D721Med (cell line): ENCODE data around the gene KRT34.
"Not testable (repeated sequence)": the region's sequence is repeated elsewhere in the genome, so short reads cannot be mapped to it uniquely, and the experiment has no call there.

Source experiments
- DNase-seq: peaks from one replicate; pipeline ENCODE4 v3.0.0; 2011; ENCODE audit warnings: low spot score; ENCODE audit not compliant: insufficient read length
- FAIRE-seq: peaks from 2 replicates; lab custom pipeline; 2011; peaks lifted over from hg19 to GRCh38; lab: Jason Lieb, UNC
- CTCF ChIP-seq: IDR thresholded peaks from 2 replicates; pipeline ENCODE4 v1.5.1; 2012; ENCODE audit warnings: mild to moderate bottlenecking, control low read depth; ENCODE audit not compliant: insufficient read depth; ENCODE audit errors: missing control alignments

KRT34 gene

GRCh38 chr17:41351177-41351576 lies 30.9 kb downstream of the KRT34 start:
- DNase-seq (no peak), FAIRE-seq (no peak)
- TF ChIP-seq CTCF: no peak

- not testable (repeated sequence) for DNase-seq, FAIRE-seq
Measured at GRCh38 chr17:41350381-41350878, 31.7 kb downstream of the KRT34 start, which contains the start of gene KRT33A. KRT33A (minus strand) TSS chr17:41350828; CDS start chr17:41350767, 61 bp downstream.

DNA sequence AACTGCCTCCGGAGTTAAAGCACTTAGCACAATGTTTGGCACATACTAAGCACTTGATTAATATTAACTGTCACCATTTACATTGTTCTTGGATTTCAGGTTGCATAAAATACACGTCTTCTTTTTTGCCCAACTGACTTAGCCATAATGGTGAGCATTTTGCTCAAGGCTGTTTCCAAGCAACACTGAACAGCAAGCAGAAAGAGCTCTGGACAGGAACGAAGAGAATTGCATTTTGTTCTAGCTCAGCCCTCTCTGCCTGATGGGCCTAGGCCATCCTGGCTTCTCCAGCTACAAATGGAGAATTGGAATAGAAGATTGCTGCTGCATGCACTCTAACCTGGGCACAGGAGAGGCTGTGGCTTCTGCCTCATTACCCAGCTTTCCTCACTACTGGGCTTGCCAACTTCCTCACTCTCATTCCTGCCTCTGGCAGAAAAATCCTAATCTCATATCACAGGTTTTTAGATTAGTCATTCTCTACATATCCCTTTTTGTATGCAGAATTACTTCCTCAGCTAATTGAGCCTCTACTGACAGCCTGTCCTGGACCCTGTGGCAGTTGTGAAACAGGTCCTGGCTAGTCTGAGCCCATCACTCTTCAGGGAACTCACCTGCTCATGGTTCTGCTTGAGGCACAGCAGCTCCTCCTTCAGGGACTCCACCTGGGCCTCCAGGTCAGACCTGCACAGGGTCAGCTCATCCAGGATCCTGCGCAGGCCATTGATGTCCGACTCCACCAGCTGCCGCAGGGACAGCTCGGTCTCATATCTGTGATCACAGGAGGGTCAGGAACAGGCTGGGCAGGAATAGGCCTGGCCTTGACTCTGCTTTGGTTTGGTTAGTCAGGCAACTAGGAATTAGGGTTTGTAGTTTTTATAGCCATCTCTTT lies 34.0 kb downstream of the KRT34 start:
- no peak for TF ChIP-seq CTCF
- DNase-seq (no peak), FAIRE-seq (no peak)

GRCh38 chr17:41346421-41346820 lies 35.7 kb downstream of the KRT34 start:
- not testable (repeated sequence) for DNase-seq

DNA sequence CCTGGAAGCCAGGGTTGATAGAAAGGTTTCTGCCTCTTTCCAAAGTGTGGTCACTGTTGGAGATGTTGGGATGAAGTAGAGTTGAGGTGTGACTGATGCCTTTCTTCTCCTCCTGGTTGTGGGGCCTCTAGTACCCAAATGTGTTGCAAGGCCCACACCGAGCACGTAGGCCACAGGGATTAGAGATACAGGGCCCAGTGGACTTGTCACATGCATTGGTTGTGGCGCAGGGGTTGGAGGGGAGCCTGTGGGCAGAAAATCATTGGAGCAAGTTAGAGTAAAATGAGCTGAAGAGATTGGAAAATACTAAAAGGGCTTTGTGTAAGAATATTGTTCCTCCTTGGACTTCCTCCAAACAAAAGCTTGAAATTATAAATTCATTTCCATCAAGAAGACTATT lies 36.1 kb downstream of the KRT34 start:
- DNase-seq: no peak
- TF ChIP-seq CTCF: no peak
- no peak for FAIRE-seq

More at GRCh38 chr17:41346421-41346820, 35.7 kb downstream of the KRT34 start:
- FAIRE-seq: not testable (repeated sequence)

DNA sequence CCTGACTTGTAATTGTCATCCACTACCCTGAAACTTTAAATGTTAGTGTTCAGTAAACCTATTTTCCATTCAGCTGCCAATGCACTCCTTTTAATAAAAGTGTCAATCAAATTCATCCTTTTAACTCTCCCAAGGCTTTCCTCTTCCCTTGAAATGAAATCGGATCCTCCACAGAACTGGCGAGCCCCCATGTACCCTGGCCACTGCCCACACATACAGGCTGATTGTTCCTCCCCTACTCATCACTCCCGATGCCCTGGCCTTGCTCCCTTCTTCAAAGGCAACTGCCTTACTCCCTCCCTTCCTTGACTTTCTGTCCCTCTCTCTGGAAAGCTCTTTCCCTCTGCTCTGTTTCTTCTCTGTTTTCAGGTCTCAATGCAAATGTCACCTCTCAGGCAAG lies 39.1 kb downstream of the KRT34 start:
- DNase-seq (no peak), FAIRE-seq (no peak)
- TF ChIP-seq CTCF: no peak

DNA sequence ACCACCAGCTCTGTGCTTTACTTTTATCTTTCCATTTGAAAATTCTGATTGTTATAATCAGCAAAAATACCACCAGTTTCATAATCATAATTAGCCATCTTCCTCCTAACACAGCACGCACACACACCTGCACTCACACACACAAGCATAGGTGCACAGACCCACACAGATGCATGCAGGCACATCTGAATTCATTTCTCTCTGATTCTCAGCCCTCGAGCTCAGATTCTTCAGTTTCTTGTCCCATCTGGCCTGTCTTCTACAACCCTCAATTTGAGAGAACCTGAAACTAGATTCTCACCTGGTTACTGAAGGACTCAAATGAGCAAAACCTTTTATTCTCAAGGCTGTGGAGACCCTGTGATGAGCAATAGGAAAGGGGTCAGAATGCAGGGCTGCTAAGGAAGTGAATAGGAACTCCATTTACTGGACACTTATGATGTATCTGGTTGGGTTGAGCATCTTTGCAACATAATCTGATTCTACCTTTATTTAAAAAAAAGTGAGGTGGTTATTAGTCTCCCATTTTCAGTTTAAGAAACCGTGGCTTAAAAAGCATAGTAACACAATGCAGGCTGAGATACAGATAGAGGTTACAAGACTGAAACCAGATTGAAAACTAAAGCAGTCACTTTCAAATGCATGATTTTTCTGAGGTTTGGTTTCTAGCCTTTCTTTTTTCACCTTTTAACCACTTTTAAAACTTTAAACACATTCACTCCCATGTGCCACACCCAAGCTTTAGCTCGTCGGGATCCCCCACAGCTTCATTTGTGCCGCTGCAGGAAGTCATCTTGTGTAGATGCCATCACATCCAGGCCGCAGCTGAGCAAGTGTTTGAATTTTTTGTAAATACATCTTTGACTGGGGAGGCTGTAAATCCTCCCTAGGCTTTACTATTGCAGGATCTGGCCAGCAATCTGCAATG lies 40.9 kb downstream of the KRT34 start:
- DNase-seq: no peak
- no peak for FAIRE-seq
- TF ChIP-seq CTCF: no peak
